Measurements from ENCODE around the gene MTF2. TPM values are rescaled to one million over a fixed set of nuclear protein-coding genes. Genes with fewer than 3 reads are reported as not detected.

The MTF2 gene
- total RNA-seq, 1 donor = 31.1 TPM

- TF ChIP-seq, protein P1, sequence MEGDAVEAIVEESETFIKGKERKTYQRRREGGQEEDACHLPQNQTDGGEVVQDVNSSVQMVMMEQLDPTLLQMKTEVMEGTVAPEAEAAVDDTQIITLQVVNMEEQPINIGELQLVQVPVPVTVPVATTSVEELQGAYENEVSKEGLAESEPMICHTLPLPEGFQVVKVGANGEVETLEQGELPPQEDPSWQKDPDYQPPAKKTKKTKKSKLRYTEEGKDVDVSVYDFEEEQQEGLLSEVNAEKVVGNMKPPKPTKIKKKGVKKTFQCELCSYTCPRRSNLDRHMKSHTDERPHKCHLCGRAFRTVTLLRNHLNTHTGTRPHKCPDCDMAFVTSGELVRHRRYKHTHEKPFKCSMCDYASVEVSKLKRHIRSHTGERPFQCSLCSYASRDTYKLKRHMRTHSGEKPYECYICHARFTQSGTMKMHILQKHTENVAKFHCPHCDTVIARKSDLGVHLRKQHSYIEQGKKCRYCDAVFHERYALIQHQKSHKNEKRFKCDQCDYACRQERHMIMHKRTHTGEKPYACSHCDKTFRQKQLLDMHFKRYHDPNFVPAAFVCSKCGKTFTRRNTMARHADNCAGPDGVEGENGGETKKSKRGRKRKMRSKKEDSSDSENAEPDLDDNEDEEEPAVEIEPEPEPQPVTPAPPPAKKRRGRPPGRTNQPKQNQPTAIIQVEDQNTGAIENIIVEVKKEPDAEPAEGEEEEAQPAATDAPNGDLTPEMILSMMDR (IDR thresholded peaks at IDR 0.05; ENCODE audit: insufficient read depth, low read depth, low read length) = no peak
- no peak overlapping the region for H3K4me3 ChIP-seq (ENCODE audit: low read depth, low read length)
- DNase-seq (ENCODE audit: low read depth) = no peak
These were observed 22.4 kb upstream of the MTF2 start for GRCh38 chr1:93056649-93057048.

DNA sequence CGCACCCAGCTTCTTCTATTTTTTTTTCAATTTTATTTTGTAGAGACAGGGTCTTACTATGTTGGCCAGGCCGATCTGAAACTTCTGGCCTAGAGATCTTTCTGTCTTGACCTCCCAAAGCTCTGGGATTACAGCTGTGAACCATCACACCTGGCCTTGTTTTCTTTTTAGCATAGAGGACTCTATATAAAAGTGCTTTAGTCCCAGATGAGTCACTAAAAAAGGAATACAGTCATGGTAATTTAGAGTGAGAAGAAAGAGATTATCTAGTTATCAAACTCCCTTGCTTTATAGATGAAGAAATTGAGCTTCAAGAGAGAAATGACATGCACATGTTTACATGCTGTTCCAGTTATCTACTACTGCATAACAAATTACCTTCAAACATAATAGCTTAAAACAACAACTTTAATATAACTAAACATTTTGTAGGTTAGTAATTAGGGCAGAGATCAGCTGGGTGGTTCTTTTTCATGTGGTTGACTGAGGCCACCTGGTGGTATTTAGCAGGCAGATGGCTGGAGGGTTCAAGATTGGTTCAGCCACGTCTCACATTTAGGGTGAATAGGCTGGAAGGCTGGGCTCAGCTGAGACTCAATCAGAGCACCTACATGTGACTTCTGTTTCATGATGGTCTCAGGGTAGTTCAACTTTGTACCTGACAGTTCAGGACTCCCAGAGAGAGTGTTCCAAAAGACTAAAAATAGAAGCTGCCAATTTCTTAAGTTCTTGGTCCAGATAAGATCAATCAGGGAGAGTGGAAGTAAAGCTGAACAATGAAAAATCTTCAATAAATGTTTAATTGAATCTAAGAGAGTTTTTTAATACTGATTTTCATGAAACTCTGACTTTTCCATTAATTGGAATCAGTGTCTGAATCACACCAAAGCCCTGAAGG lies 16.9 kb upstream of the MTF2 start:
- TF ChIP-seq, protein P1 (IDR thresholded peaks at IDR 0.05; ENCODE audit: insufficient read depth, low read depth, low read length) = peak; percentile 56

GRCh38 chr1:93076268-93076667 lies 2.8 kb upstream of the MTF2 start:
- no peak overlapping the region for H3K4me3 ChIP-seq (ENCODE audit: low read depth, low read length)
- DNase-seq (ENCODE audit: low read depth) = peak; percentile 14
- TF ChIP-seq, protein P1 (IDR thresholded peaks at IDR 0.05; ENCODE audit: insufficient read depth, low read depth, low read length) = no peak

More for the DNA sequence above, 16.9 kb upstream of the MTF2 start:
- no peak overlapping the region for H3K4me3 ChIP-seq (ENCODE audit: low read depth, low read length)
- peak; percentile 49 for DNase-seq (ENCODE audit: low read depth)

GRCh38 chr1:93078203-93078602 lies 880 bp upstream of the MTF2 start:
- no peak for DNase-seq (ENCODE audit: low read depth)
- TF ChIP-seq, protein P1 (IDR thresholded peaks at IDR 0.05; ENCODE audit: insufficient read depth, low read depth, low read length) = no peak
- peak overlapping the region; percentile 99 for H3K4me3 ChIP-seq (ENCODE audit: low read depth, low read length)

DNA sequence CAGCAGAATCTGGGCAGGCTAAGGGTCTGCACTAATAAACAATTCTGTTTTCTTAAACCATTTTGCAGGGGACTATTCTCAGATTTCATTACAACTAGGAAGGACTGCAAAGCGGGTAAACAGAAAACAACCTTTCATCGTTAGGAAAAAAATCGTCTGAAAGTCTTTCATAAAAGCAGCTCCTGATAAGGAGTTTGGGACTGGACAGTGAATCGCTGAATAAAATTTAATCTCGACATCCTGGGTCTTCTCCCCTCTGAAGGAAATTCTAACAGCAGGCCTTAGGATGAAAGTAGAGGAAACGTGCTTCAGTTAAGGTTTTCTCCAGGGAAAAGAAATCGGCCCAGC lies 471 bp upstream of the MTF2 start:
- H3K4me3 ChIP-seq (ENCODE audit: low read depth, low read length) = peak overlapping the region; percentile 99
- TF ChIP-seq, protein P1 (IDR thresholded peaks at IDR 0.05; ENCODE audit: insufficient read depth, low read depth, low read length) = no peak
- no peak for DNase-seq (ENCODE audit: low read depth)

- TF ChIP-seq, protein P1 (IDR thresholded peaks at IDR 0.05; ENCODE audit: insufficient read depth, low read depth, low read length) = no peak
- H3K4me3 ChIP-seq (ENCODE audit: low read depth, low read length) = peak overlapping the region; percentile 99
- peak; percentile 13 for DNase-seq (ENCODE audit: low read depth)
These were observed 630 bp downstream of the MTF2 start for GRCh38 chr1:93079685-93080141.
